Esophagus squamous epithelium (tissue), 5 donors: ENCODE results near the gene AOPEP. TPM values are rescaled to one million over a fixed set of nuclear protein-coding genes. Genes with fewer than 3 reads are reported as not detected.
A peak's percentile ranks its signal among the peaks of the same experiment; 100 is the strongest.

Source experiments
- DNase-seq: peaks from one replicate; lab custom pipeline; 2025; lab: John Stamatoyannopoulos, UW
- H3K27ac ChIP-seq, 4 donors: fragments of 200-600 bp; sonication (generic); one replicate each; pipeline ENCODE4 v1.5.1; 2016 to 2019; ENCODE audit warnings: mild to moderate bottlenecking in 1 of 4
- H3K27me3 ChIP-seq, 4 donors: fragments of 200-600 bp; sonication (generic); 1 replicate in 3 of 4; 2 replicates in 1 of 4; pipeline versions ENCODE4 v1.5.1 to v1.6.0; 2017 to 2021; ENCODE audit warnings: antibody characterized with exemption in 1 of 4
- H3K36me3 ChIP-seq, 3 donors: fragments of 200-600 bp; sonication (generic); one replicate each; pipeline ENCODE4 v1.5.1; 2016 to 2019
- H3K4me1 ChIP-seq, 3 donors: fragments of 200-600 bp; sonication (generic); one replicate each; pipeline ENCODE4 v1.5.1; 2017 to 2019
- H3K4me3 ChIP-seq, 4 donors: fragments of 200-600 bp; sonication (generic); 1 replicate in 3 of 4; 2 replicates in 1 of 4; pipeline ENCODE4 v1.5.1; 2016 to 2019; ENCODE audit warnings: mild to moderate bottlenecking in 2 of 4, moderate library complexity in 1 of 4
- H3K9me3 ChIP-seq, 3 donors: fragments of 200-600 bp; sonication (generic); one replicate each; pipeline ENCODE4 v1.5.1; 2016 to 2019
- CTCF ChIP-seq, 6 experiments: fragments of 450-650 bp in 4 of 6; fragments of 200-600 bp in 2 of 6; sonication (generic) in 2 of 6; IDR thresholded peaks; one replicate each; pipeline ENCODE4 v1.5.1; 2016 to 2019; ENCODE audit warnings: antibody characterized with exemption in 6 of 6, mild to moderate bottlenecking in 4 of 6, moderate library complexity in 4 of 6
- POLR2A ChIP-seq, 4 donors: fragments of 450-650 bp; IDR thresholded peaks; one replicate each; pipeline ENCODE4 v1.6.1; 2017; ENCODE audit warnings: antibody characterized with exemption in 4 of 4, mild to moderate bottlenecking in 4 of 4, moderate library complexity in 3 of 4
- WGBS, 2 donors: methylation state at CpG; one replicate each; pipeline ENCODE4 v1.1.5; 2018; 5-methylcytosine and 5-hydroxymethylcytosine counted together
- intact Hi-C: fragments of 100-400 bp; cut with DNase I; formaldehyde crosslinking; loops from one replicate; pipeline ENCODE4 v1.15.0; 2022
- total RNA-seq, 4 donors: library from RNA; depleted of rRNA; stranded (reverse); fragments of >200 nt; gene quantifications; one replicate each; pipeline ENCODE4 v1.1.0, GENCODE V29; 2016
- donor health status: DM: yes; HTN: yes; CAD: no.

Gene AOPEP
- total RNA-seq, 4 donors from 2014 or later, result 101 to 300 (median 115) TPM

GRCh38 chr9:94991961-94992907 lies 265.7 kb downstream of the AOPEP start:
- Histone ChIP-seq H3K27me3 (no peaks in the 10 kb centered on the region), H3K27ac (peak overlapping the region in 1 of 4 donors; percentile 1), H3K9me3 (no peaks in the 10 kb centered on the region), H3K36me3 (no peaks in the 10 kb centered on the region), H3K4me1 (peaks cover 0 to 26% (median 8%) of the 10 kb centered on the region in 3 donors), H3K4me3 (no peak overlapping the region)
- WGBS, 2 donors, result 87 to 96% methylated on average over 11 to 13 of the region's 15 CpGs
- no peak for DNase-seq
- intact Hi-C loops, result no loop called here
- TF ChIP-seq CTCF (IDR thresholded peaks at IDR 0.05) (no peak), POLR2A (IDR thresholded peaks at IDR 0.05) (no peak)

- no peak for TF ChIP-seq POLR2A (IDR thresholded peaks at IDR 0.05)
- no peak for TF ChIP-seq CTCF (IDR thresholded peaks at IDR 0.05)
- H3K27me3 ChIP-seq, result no peaks in the 10 kb centered on the region
- intact Hi-C loops, result no loop called here
- H3K4me3 ChIP-seq, result no peak overlapping the region
- H3K27ac ChIP-seq, result peak overlapping the region in 2 of 4 donors; percentile 44 to 49
- H3K9me3 ChIP-seq, result no peaks in the 10 kb centered on the region
- DNase-seq, result no peak
- WGBS, 2 donors, result 83 to 84% methylated on average over 9 of the region's 9 CpGs
- peaks cover 0 to 26% (median 8%) of the 10 kb centered on the region in 3 donors for H3K4me1 ChIP-seq
- H3K36me3 ChIP-seq, result no peaks in the 10 kb centered on the region
Observed at GRCh38 chr9:94993160-94993820, 266.8 kb downstream of the AOPEP start.

- no peaks in the 10 kb centered on the region for H3K9me3 ChIP-seq
- DNase-seq, result no peak
- no peaks in the 10 kb centered on the region for H3K27me3 ChIP-seq
- intact Hi-C loops, result no loop called here
- peaks cover 0 to 26% (median 8%) of the 10 kb centered on the region in 3 donors for H3K4me1 ChIP-seq
- H3K27ac ChIP-seq, result peak overlapping the region in 2 of 4 donors; percentile 44 to 49
- 88 to 93% methylated on average over 7 of the region's 7 CpGs for WGBS, 2 donors
- TF ChIP-seq CTCF (IDR thresholded peaks at IDR 0.05) (no peak), POLR2A (IDR thresholded peaks at IDR 0.05) (no peak)
- no peaks in the 10 kb centered on the region for H3K36me3 ChIP-seq
- H3K4me3 ChIP-seq, result no peak overlapping the region
Observed at GRCh38 chr9:94993821-94994165, 267.3 kb downstream of the AOPEP start.

GRCh38 chr9:94995048-94995693 lies 268.7 kb downstream of the AOPEP start:
- intact Hi-C loops, result no loop called here
- no peaks in the 10 kb centered on the region for H3K9me3 ChIP-seq
- 73 to 86% methylated on average over 3 of the region's 3 CpGs for WGBS, 2 donors
- H3K4me1 ChIP-seq, result peaks cover 0 to 29% (median 8%) of the 10 kb centered on the region in 3 donors
- H3K27me3 ChIP-seq, result no peaks in the 10 kb centered on the region
- peak overlapping the region; percentile 25 to 76 (median 68) for H3K27ac ChIP-seq
- no peaks in the 10 kb centered on the region for H3K36me3 ChIP-seq
- no peak for DNase-seq
- no peak overlapping the region for H3K4me3 ChIP-seq
- TF ChIP-seq CTCF (IDR thresholded peaks at IDR 0.05), result no peak
- no peak for TF ChIP-seq POLR2A (IDR thresholded peaks at IDR 0.05)
